Transverse colon (tissue), 4 donors: ENCODE results near the gene ZNF618. TPM values are rescaled to one million over a fixed set of nuclear protein-coding genes. Genes with fewer than 3 reads are reported as not detected.

Experiments used
- DNase-seq: peaks from one replicate; pipeline ENCODE4 v3.0.0-alpha.2; 2019
- H3K27ac ChIP-seq, 4 donors: fragments of 200-600 bp; sonication (generic); 2 replicates each; pipeline ENCODE4 v1.5.1; 2016 to 2018; ENCODE audit warnings: inconsistent platforms in 4 of 4
- H3K27me3 ChIP-seq: fragments of 200-600 bp; sonication (generic); 2 replicates; pipeline ENCODE4 v1.5.1; 2017; ENCODE audit warnings: inconsistent platforms
- H3K36me3 ChIP-seq, 4 donors: fragments of 200-600 bp; sonication (generic); 2 replicates each; pipeline ENCODE4 v1.5.1; 2017 to 2019; ENCODE audit warnings: inconsistent platforms in 4 of 4
- H3K4me1 ChIP-seq, 4 donors: fragments of 200-600 bp; sonication (generic); 2 replicates each; pipeline ENCODE4 v1.5.1; 2017 to 2020; ENCODE audit warnings: inconsistent platforms in 4 of 4
- H3K4me3 ChIP-seq, 4 donors: fragments of 200-600 bp; sonication (generic); 1 replicate in 1 of 4; 2 replicates in 3 of 4; pipeline versions ENCODE4 v1.5.1 to v1.6.1; 2017 to 2019; ENCODE audit warnings: inconsistent platforms in 4 of 4
- H3K9me3 ChIP-seq, 2 donors: fragments of 200-600 bp; sonication (generic); 2 replicates each; pipeline ENCODE4 v1.5.1; 2017 to 2019; ENCODE audit warnings: inconsistent platforms in 2 of 2
- EP300 ChIP-seq: sonication (generic); formaldehyde crosslinking; IDR thresholded peaks from one replicate; pipeline ENCODE4 v1.6.1; 2017; ENCODE audit warnings: antibody characterized with exemption, low read depth
- POLR2A ChIP-seq: fragments of 450-650 bp; IDR thresholded peaks from one replicate; pipeline ENCODE4 v1.6.1; 2016; ENCODE audit warnings: antibody characterized with exemption, mild to moderate bottlenecking, moderate library complexity
- POLR2AphosphoS5 ChIP-seq, 3 donors: sonication (generic); formaldehyde crosslinking; IDR thresholded peaks; one replicate each; pipeline ENCODE4 v1.6.1; 2016; ENCODE audit warnings: antibody characterized with exemption in 3 of 3
- WGBS, 2 donors: methylation state at CpG; one replicate each; pipeline ENCODE4 v1.1.5; 2018; ENCODE audit warnings: low coverage in 1 of 2; 5-methylcytosine and 5-hydroxymethylcytosine counted together
- in situ Hi-C, 4 donors: fragments of 200-750 bp; cut with MboI; loops; one replicate each; pipeline versions ENCODE4 v1.15.0 to v1.15.1; 2017; ENCODE audit warnings: low sequenced_read_pairs in 3 of 4, low pct_ligation_motif_present in 1 of 4, low pct_unique_long_range_greater_than_20kb in 1 of 4
- intact Hi-C: fragments of 100-400 bp; cut with DNase I; formaldehyde crosslinking; loops from one replicate; pipeline ENCODE4 v1.15.1; 2023; ENCODE audit warnings: low total_unique reads
- total RNA-seq, 4 donors: library from RNA; depleted of rRNA; stranded (reverse); fragments of >200 nt; gene quantifications; one replicate each; pipeline ENCODE4 v1.1.0, GENCODE V29; 2016
- TF ChIP-seq, protein P1 (sequence below), 5 experiments: fragments of 200-600 bp in 3 of 5; fragments of 450-650 bp in 2 of 5; sonication (generic) in 3 of 5; IDR thresholded peaks; 1 replicate in 2 of 5; 2 replicates in 3 of 5; pipeline ENCODE4 v1.5.1; 2016 to 2017; ENCODE audit warnings: antibody characterized with exemption in 5 of 5, inconsistent platforms in 3 of 5, mild to moderate bottlenecking in 2 of 5, moderate library complexity in 1 of 5

The ZNF618 gene
- total RNA-seq, 4 donors from 2014 or later: 2.2 to 8.6 (median 4.0) TPM

DNA sequence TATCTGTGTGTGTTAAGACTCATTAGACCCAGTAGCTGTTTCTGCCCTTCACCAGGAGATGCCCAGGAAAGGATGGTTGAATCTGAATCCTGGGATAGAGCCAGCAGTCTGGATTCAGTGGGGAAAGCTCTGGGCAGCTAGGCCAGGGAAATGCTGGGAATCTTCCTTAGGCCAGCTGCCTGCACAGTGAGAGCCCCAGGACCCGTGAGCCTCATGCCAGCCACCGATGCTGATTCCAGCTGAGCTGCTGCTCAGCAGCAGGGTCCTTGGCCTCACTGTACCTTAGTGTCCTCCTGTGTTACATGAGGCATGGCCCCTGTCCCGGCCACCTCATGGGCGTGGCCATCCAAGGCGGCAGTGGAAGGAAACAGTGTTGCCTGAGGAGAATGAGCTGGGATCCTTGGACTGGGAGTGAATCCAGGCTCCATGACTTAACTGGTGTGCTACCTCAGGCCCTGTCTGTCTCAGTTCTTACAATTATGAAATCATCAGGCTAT, 114.9 kb downstream of the ZNF618 start:
- 92% methylated on average over 5 of the region's 5 CpGs; no CpG with 5 or more reads in 1 of the 2 donors for WGBS, 2 donors
- no peaks in the 10 kb centered on the region for H3K9me3 ChIP-seq
- in situ Hi-C loops (no loop called here), intact Hi-C loops (no loop called here)
- H3K27ac ChIP-seq: no peak overlapping the region
- peaks cover 8 to 16% (median 8%) of the 10 kb centered on the region in 4 donors for H3K4me1 ChIP-seq
- TF ChIP-seq POLR2A (no peak), POLR2AphosphoS5 (IDR thresholded peaks at IDR 0.05) (no peak), EP300 (no peak)
- TF ChIP-seq, protein P1, sequence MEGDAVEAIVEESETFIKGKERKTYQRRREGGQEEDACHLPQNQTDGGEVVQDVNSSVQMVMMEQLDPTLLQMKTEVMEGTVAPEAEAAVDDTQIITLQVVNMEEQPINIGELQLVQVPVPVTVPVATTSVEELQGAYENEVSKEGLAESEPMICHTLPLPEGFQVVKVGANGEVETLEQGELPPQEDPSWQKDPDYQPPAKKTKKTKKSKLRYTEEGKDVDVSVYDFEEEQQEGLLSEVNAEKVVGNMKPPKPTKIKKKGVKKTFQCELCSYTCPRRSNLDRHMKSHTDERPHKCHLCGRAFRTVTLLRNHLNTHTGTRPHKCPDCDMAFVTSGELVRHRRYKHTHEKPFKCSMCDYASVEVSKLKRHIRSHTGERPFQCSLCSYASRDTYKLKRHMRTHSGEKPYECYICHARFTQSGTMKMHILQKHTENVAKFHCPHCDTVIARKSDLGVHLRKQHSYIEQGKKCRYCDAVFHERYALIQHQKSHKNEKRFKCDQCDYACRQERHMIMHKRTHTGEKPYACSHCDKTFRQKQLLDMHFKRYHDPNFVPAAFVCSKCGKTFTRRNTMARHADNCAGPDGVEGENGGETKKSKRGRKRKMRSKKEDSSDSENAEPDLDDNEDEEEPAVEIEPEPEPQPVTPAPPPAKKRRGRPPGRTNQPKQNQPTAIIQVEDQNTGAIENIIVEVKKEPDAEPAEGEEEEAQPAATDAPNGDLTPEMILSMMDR (IDR thresholded peaks at IDR 0.05): no peak
- H3K36me3 ChIP-seq: no peaks in the 10 kb centered on the region
- H3K4me3 ChIP-seq: no peak overlapping the region
- DNase-seq: no peak
- H3K27me3 ChIP-seq: no peaks in the 10 kb centered on the region

DNA sequence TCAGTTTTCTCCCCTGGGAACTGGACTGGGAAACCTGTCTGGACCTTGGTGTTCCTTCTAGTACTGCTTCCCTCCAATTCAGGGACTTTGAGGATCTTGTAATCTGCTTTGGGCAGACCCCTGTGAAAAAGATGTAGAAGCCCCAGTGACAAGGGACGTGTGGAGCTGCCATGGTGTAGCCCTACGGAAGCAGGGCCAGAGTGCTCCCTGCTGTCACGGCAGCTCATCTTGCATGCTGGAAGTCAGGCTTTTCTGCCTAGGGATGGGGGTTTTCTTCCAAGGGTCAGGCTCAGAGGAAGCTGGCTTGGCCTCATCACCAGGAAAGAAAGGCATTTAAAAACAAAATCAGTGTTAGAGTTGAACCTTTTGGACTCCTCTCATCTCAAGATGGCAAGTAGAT, 115.6 kb downstream of the ZNF618 start:
- intact Hi-C loops: no loop called here
- Histone ChIP-seq H3K36me3 (no peaks in the 10 kb centered on the region), H3K9me3 (no peaks in the 10 kb centered on the region), H3K4me1 (peaks cover 8 to 16% (median 8%) of the 10 kb centered on the region in 4 donors), H3K4me3 (no peak overlapping the region), H3K27me3 (no peaks in the 10 kb centered on the region), H3K27ac (no peak overlapping the region)
- 80 to 94% methylated on average over 3 of the region's 3 CpGs for WGBS, 2 donors
- no peak for TF ChIP-seq EP300
- TF ChIP-seq, protein P1 (IDR thresholded peaks at IDR 0.05): no peak
- TF ChIP-seq POLR2A: no peak
- in situ Hi-C loops: no loop called here
- no peak for DNase-seq

DNA sequence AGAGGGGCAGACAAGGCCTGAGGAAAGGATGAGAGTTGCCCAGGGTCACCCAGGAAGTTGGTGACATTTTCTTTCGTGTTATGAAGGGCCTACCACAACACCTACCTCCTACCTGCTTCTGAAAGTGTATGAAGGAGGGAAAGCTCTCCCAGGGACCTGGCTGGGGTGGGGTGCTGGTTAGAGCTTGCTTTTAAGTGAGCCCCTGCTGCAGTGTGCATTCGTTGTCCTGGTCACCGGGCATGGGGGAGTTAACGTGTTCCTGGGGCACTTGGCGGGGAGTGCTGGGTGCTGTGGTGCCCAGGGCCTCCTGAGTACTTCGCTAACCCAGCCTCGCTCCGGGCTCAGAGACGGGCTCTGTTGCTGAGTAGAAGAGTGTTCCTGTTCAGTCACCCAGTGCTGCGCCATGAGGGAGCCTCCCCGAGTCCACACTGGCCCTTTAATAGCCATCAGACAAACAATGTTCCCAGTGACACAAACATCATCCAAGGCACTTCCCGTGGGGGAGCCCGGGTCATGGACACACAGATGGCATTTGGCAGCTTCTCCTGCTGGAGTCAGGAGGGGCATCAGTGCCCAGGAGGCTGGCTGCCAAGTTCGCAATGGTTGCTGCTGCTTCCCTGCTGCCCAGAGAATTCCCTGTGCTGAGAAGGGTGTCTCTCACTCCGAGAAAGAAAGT, 116.3 kb downstream of the ZNF618 start:
- no peak for DNase-seq
- no peak for TF ChIP-seq POLR2A
- no peak for TF ChIP-seq POLR2AphosphoS5 (IDR thresholded peaks at IDR 0.05)
- TF ChIP-seq, protein P1 (IDR thresholded peaks at IDR 0.05): no peak
- no peak for TF ChIP-seq EP300
- in situ Hi-C loops (no loop called here), intact Hi-C loops (no loop called here)
- Histone ChIP-seq H3K4me1 (peaks cover 8 to 16% (median 8%) of the 10 kb centered on the region in 4 donors), H3K27me3 (no peaks in the 10 kb centered on the region), H3K36me3 (no peaks in the 10 kb centered on the region), H3K27ac (peak overlapping the region in 1 of 4 donors; percentile 13), H3K4me3 (no peak overlapping the region), H3K9me3 (no peaks in the 10 kb centered on the region)
- 64% methylated on average over 15 of the region's 15 CpGs; no CpG with 5 or more reads in 1 of the 2 donors for WGBS, 2 donors

DNA sequence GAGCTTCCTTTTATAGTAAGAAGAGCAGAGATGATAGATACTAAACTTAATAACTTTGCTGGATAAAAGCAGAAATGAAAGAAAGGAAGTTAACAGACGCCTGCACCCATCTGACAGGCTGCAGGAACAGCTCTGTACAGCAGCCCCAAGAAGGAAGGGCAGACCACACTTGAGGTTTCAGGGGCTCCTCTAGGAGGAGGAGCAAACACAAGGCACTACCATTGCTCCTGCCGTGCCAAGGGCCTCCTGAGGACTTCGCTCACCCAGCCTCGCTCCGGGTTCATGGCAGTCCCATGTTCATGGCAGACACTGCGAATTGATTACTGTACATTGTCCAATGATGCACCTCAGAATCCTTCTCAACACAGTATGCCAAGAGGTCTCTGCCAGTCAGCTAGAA, 116.9 kb downstream of the ZNF618 start:
- no peak for DNase-seq
- in situ Hi-C loops (no loop called here), intact Hi-C loops (no loop called here)
- Histone ChIP-seq H3K36me3 (no peaks in the 10 kb centered on the region), H3K27me3 (no peaks in the 10 kb centered on the region), H3K9me3 (no peaks in the 10 kb centered on the region), H3K27ac (peak overlapping the region in 1 of 4 donors; percentile 13), H3K4me3 (no peak overlapping the region), H3K4me1 (peaks cover 8 to 16% (median 8%) of the 10 kb centered on the region in 4 donors)
- WGBS, 2 donors: 69 to 90% methylated on average over 4 to 6 of the region's 6 CpGs
- TF ChIP-seq, protein P1 (IDR thresholded peaks at IDR 0.05): no peak
- TF ChIP-seq EP300 (no peak), POLR2A (no peak), POLR2AphosphoS5 (IDR thresholded peaks at IDR 0.05) (no peak)
